HAP-1 (cell line): ENCODE measurements around the gene DDAH1.

Source experiments
- DNase-seq, 2 experiments: peaks; one replicate each; pipeline ENCODE4 v3.0.0-alpha.2; 2016 to 2020; ENCODE audit warnings: low spot score in 2 of 2
- H3K27me3 ChIP-seq: fragments of 250-450 bp; sonication (Bioruptor Pico); 2 replicates; pipeline ENCODE4 v1.5.1; 2020; ENCODE audit warnings: low read depth, mild to moderate bottlenecking, moderate library complexity
- H3K36me3 ChIP-seq: fragments of 250-450 bp; sonication (Bioruptor Pico); replicated peaks from 2 replicates; pipeline ENCODE4 v1.5.1; 2020; ENCODE audit warnings: mild to moderate bottlenecking
- H3K4me1 ChIP-seq: fragments of 250-450 bp; sonication (Bioruptor Pico); 2 replicates; pipeline ENCODE4 v1.5.1; 2020; ENCODE audit warnings: mild to moderate bottlenecking
- H3K4me3 ChIP-seq: fragments of 250-450 bp; sonication (Bioruptor Pico); 2 replicates; pipeline ENCODE4 v1.5.1; 2020; ENCODE audit warnings: mild to moderate bottlenecking, moderate library complexity
- H3K9me3 ChIP-seq: fragments of 250-450 bp; sonication (Bioruptor Pico); 2 replicates; pipeline ENCODE4 v1.5.1; 2020; ENCODE audit warnings: mild to moderate bottlenecking, moderate library complexity
- in situ Hi-C: fragments of 300-500 bp; cut with MboI; formaldehyde crosslinking; loops from 3 replicates; pipeline ENCODE4 v1.14.3; 2020; ENCODE audit warnings: low sequenced_read_pairs, inconsistent platforms, mixed read lengths

The DDAH1 gene

GRCh38 chr1:85447006-85447943 is 17.7 kb downstream of the DDAH1 start:
- H3K9me3 ChIP-seq, result peaks cover 4% of the 10 kb centered on the region; the same call in 1 of the 2 replicates
- DNase-seq, result no peak
- no peak overlapping the region for H3K4me3 ChIP-seq
- no peaks in the 10 kb centered on the region for H3K27me3 ChIP-seq
- in situ Hi-C loops, result no loop called here
- H3K36me3 ChIP-seq, result no peaks in the 10 kb centered on the region
- H3K4me1 ChIP-seq, result peaks cover 17% of the 10 kb centered on the region

- no peak for DNase-seq
- Histone ChIP-seq H3K36me3 (no peaks in the 10 kb centered on the region), H3K9me3 (peaks cover 4% of the 10 kb centered on the region; the same call in 1 of the 2 replicates), H3K4me3 (no peak overlapping the region), H3K4me1 (peaks cover 17% of the 10 kb centered on the region), H3K27me3 (no peaks in the 10 kb centered on the region)
- in situ Hi-C loops, result no loop called here
Measured at GRCh38 chr1:85445906-85446305, 19.1 kb downstream of the DDAH1 start.

- Histone ChIP-seq H3K27me3 (no peaks in the 10 kb centered on the region), H3K9me3 (peaks cover 4% of the 10 kb centered on the region; the same call in 1 of the 2 replicates), H3K4me1 (peaks cover 17% of the 10 kb centered on the region), H3K4me3 (no peak overlapping the region), H3K36me3 (no peaks in the 10 kb centered on the region)
- in situ Hi-C loops, result no loop called here
- DNase-seq, result no peak
Measured at GRCh38 chr1:85444381-85444780, 20.6 kb downstream of the DDAH1 start.

GRCh38 chr1:85440612-85441011 is 24.3 kb downstream of the DDAH1 start:
- Histone ChIP-seq H3K4me3 (no peak overlapping the region), H3K27me3 (no peaks in the 10 kb centered on the region), H3K36me3 (no peaks in the 10 kb centered on the region), H3K4me1 (no peaks in the 10 kb centered on the region), H3K9me3 (peaks cover 4% of the 10 kb centered on the region; the same call in 1 of the 2 replicates)
- DNase-seq, result no peak
- in situ Hi-C loops, result no loop called here

- Histone ChIP-seq H3K4me3 (no peak overlapping the region), H3K4me1 (no peaks in the 10 kb centered on the region), H3K27me3 (no peaks in the 10 kb centered on the region), H3K36me3 (no peaks in the 10 kb centered on the region), H3K9me3 (no peaks in the 10 kb centered on the region)
- DNase-seq, result no peak
- in situ Hi-C loops, result no loop called here
Measured at GRCh38 chr1:85438353-85438752, 26.6 kb downstream of the DDAH1 start.

- Histone ChIP-seq H3K4me1 (no peaks in the 10 kb centered on the region), H3K4me3 (no peak overlapping the region), H3K36me3 (no peaks in the 10 kb centered on the region), H3K27me3 (no peaks in the 10 kb centered on the region), H3K9me3 (no peaks in the 10 kb centered on the region)
- no peak for DNase-seq
- in situ Hi-C loops, result no loop called here
Measured at GRCh38 chr1:85437139-85437538, 27.8 kb downstream of the DDAH1 start.

- DNase-seq, result no peak
- H3K36me3 ChIP-seq, result no peaks in the 10 kb centered on the region
- no peak overlapping the region for H3K4me3 ChIP-seq
- H3K4me1 ChIP-seq, result no peaks in the 10 kb centered on the region
- H3K9me3 ChIP-seq, result no peaks in the 10 kb centered on the region; the same call in 1 of the 2 replicates
- in situ Hi-C loops, result no loop called here
- H3K27me3 ChIP-seq, result no peaks in the 10 kb centered on the region
Measured at GRCh38 chr1:85433096-85433495, 31.9 kb downstream of the DDAH1 start.

GRCh38 chr1:85428471-85429089 is 36.4 kb downstream of the DDAH1 start:
- Histone ChIP-seq H3K36me3 (no peaks in the 10 kb centered on the region; the same call in 1 of the 2 replicates), H3K9me3 (no peaks in the 10 kb centered on the region; the same call in 1 of the 2 replicates), H3K4me1 (no peaks in the 10 kb centered on the region), H3K27me3 (no peaks in the 10 kb centered on the region), H3K4me3 (no peak overlapping the region)
- in situ Hi-C loops, result no loop called here
- DNase-seq, result no peak

- H3K9me3 ChIP-seq, result no peaks in the 10 kb centered on the region; the same call in 1 of the 2 replicates
- no peak for DNase-seq
- no peaks in the 10 kb centered on the region; the same call in 1 of the 2 replicates for H3K36me3 ChIP-seq
- H3K4me1 ChIP-seq, result no peaks in the 10 kb centered on the region
- H3K4me3 ChIP-seq, result no peak overlapping the region
- H3K27me3 ChIP-seq, result no peaks in the 10 kb centered on the region
- in situ Hi-C loops, result no loop called here
Measured at GRCh38 chr1:85427849-85428248, 37.1 kb downstream of the DDAH1 start.

- Histone ChIP-seq H3K27me3 (no peaks in the 10 kb centered on the region), H3K36me3 (no peaks in the 10 kb centered on the region; the same call in 1 of the 2 replicates), H3K9me3 (no peaks in the 10 kb centered on the region; the same call in 1 of the 2 replicates), H3K4me1 (no peaks in the 10 kb centered on the region), H3K4me3 (no peak overlapping the region)
- no peak for DNase-seq
- in situ Hi-C loops, result no loop called here
Measured at GRCh38 chr1:85427331-85427730, 37.6 kb downstream of the DDAH1 start.

- no peak overlapping the region for H3K4me3 ChIP-seq
- no peaks in the 10 kb centered on the region; the same call in 1 of the 2 replicates for H3K36me3 ChIP-seq
- no peak for DNase-seq
- no peaks in the 10 kb centered on the region for H3K27me3 ChIP-seq
- peaks cover 5% of the 10 kb centered on the region; the same call in 1 of the 2 replicates for H3K4me1 ChIP-seq
- H3K9me3 ChIP-seq, result no peaks in the 10 kb centered on the region
- in situ Hi-C loops, result no loop called here
Measured at GRCh38 chr1:85421179-85421578, 43.8 kb downstream of the DDAH1 start.

GRCh38 chr1:85420199-85420598 is 44.8 kb downstream of the DDAH1 start:
- H3K4me1 ChIP-seq, result peaks cover 5% of the 10 kb centered on the region; the same call in 1 of the 2 replicates
- no peaks in the 10 kb centered on the region for H3K9me3 ChIP-seq
- no peak for DNase-seq
- in situ Hi-C loops, result no loop called here
- no peaks in the 10 kb centered on the region for H3K27me3 ChIP-seq
- no peak overlapping the region for H3K4me3 ChIP-seq
- no peaks in the 10 kb centered on the region; the same call in 1 of the 2 replicates for H3K36me3 ChIP-seq

GRCh38 chr1:85417876-85418275 is 47.1 kb downstream of the DDAH1 start:
- Histone ChIP-seq H3K9me3 (no peaks in the 10 kb centered on the region), H3K4me1 (peaks cover 17% of the 10 kb centered on the region), H3K27me3 (no peaks in the 10 kb centered on the region), H3K4me3 (no peak overlapping the region), H3K36me3 (no peaks in the 10 kb centered on the region)
- DNase-seq, result no peak
- in situ Hi-C loops, result no loop called here

GRCh38 chr1:85417017-85417416 is 47.9 kb downstream of the DDAH1 start:
- no peaks in the 10 kb centered on the region for H3K27me3 ChIP-seq
- in situ Hi-C loops, result no loop called here
- H3K4me3 ChIP-seq, result no peak overlapping the region
- H3K9me3 ChIP-seq, result no peaks in the 10 kb centered on the region
- peaks cover 17% of the 10 kb centered on the region for H3K4me1 ChIP-seq
- no peak for DNase-seq
- H3K36me3 ChIP-seq, result no peaks in the 10 kb centered on the region
